ENCODE measurements around the gene MACROH2A1. TPM values are rescaled to one million over a fixed set of nuclear protein-coding genes. Genes with fewer than 3 reads are reported as not detected.

Gene MACROH2A1
- total and polyA plus RNA-seq, 10 of the 15 experiments (the other 5 are each of a cell fraction or from before 2014, with no cell fraction given) = 45.7 to 230 (median 196) TPM

GRCh38 chr5:135341696-135342550 lies 57.1 kb downstream of the MACROH2A1 start (continued):
- TF ChIP-seq, protein P1, sequence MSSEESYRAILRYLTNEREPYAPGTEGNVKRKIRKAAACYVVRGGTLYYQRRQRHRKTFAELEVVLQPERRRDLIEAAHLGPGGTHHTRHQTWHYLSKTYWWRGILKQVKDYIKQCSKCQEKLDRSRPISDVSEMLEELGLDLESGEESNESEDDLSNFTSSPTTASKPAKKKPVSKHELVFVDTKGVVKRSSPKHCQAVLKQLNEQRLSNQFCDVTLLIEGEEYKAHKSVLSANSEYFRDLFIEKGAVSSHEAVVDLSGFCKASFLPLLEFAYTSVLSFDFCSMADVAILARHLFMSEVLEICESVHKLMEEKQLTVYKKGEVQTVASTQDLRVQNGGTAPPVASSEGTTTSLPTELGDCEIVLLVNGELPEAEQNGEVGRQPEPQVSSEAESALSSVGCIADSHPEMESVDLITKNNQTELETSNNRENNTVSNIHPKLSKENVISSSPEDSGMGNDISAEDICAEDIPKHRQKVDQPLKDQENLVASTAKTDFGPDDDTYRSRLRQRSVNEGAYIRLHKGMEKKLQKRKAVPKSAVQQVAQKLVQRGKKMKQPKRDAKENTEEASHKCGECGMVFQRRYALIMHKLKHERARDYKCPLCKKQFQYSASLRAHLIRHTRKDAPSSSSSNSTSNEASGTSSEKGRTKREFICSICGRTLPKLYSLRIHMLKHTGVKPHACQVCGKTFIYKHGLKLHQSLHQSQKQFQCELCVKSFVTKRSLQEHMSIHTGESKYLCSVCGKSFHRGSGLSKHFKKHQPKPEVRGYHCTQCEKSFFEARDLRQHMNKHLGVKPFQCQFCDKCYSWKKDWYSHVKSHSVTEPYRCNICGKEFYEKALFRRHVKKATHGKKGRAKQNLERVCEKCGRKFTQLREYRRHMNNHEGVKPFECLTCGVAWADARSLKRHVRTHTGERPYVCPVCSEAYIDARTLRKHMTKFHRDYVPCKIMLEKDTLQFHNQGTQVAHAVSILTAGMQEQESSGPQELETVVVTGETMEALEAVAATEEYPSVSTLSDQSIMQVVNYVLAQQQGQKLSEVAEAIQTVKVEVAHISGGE (CRISPR knock-in tag; IDR thresholded peaks at IDR 0.05) = no peak
- TF ChIP-seq KDM1A (IDR thresholded peaks at IDR 0.05; ENCODE audit: borderline replicate concordance) (no peak), STAT1 (conservative IDR thresholded peaks at IDR 0.05) (no peak), SMAD5 (IDR thresholded peaks at IDR 0.05; ENCODE audit: low read depth) (no peak), REST (IDR thresholded peaks at IDR 0.05; ENCODE audit: low read depth, low read length) (no peak), E2F8 (IDR thresholded peaks at IDR 0.05; ENCODE audit: low read depth, partially characterized antibody) (no peak)
